Measurements from ENCODE around the gene CEP128.

The CEP128 gene

GRCh38 chr14:80523518-80524117 lies 417.9 kb downstream of the CEP128 start:
- H3K27ac ChIP-seq = peak overlapping the region in 1 of 21 experiments; percentile 33
- no peak overlapping the region for H3K4me3 ChIP-seq

GRCh38 chr14:80522936-80523335 lies 418.6 kb downstream of the CEP128 start:
- H3K4me3 ChIP-seq = no peak overlapping the region
- peak overlapping the region in 1 of 21 experiments; percentile 33 for H3K27ac ChIP-seq

- H3K27ac ChIP-seq = no peak overlapping the region
- H3K4me3 ChIP-seq = no peak overlapping the region
Measured at GRCh38 chr14:80522411-80522810, 419.1 kb downstream of the CEP128 start.

DNA sequence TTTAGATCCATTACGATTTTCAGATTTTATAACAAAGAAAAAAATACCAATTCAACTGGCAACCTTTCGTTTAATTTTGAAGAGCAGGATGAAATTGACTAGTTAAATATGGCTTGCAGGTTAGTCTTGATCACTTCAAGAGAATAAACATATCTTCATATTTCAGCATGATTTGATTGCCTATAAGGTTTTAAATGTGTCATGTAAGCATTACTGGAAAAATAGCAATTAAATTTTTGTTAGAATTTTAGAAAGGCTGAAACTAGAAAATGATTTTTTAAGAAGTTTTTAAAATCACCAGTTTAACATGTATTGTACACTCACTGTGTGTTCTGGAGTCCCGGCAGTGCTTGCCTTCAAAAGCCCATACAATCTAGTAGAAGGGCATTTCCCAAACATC lies 420.1 kb downstream of the CEP128 start:
- Histone ChIP-seq H3K27ac (no peak overlapping the region), H3K4me3 (no peak overlapping the region)

- Histone ChIP-seq H3K4me3 (no peak overlapping the region), H3K27ac (no peak overlapping the region)
Measured at GRCh38 chr14:80519002-80519401, 422.5 kb downstream of the CEP128 start.

GRCh38 chr14:80518173-80518572 lies 423.4 kb downstream of the CEP128 start:
- Histone ChIP-seq H3K4me3 (no peak overlapping the region), H3K27ac (no peak overlapping the region)

- Histone ChIP-seq H3K4me3 (no peak overlapping the region), H3K27ac (no peak overlapping the region)
Measured at GRCh38 chr14:80507292-80507869, 434.2 kb downstream of the CEP128 start.

DNA sequence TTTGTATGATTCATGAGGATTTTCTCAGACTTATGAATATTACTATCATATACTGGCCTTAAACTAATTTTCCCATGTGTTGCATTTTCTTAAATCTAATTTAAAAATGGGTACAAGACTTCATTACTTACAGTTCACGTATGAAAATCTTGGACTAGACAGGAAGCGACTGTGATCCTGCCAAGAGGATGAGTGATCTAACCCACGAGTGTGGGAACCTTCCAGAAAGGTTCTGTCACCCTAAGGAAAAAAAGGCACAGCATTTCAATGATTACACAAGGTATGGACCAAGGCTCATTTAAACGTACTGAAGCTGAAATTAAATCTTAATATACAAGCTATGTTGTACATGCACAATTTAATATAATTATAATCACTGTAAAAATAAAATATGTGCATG lies 436.8 kb downstream of the CEP128 start:
- Histone ChIP-seq H3K27ac (no peak overlapping the region), H3K4me3 (no peak overlapping the region)

DNA sequence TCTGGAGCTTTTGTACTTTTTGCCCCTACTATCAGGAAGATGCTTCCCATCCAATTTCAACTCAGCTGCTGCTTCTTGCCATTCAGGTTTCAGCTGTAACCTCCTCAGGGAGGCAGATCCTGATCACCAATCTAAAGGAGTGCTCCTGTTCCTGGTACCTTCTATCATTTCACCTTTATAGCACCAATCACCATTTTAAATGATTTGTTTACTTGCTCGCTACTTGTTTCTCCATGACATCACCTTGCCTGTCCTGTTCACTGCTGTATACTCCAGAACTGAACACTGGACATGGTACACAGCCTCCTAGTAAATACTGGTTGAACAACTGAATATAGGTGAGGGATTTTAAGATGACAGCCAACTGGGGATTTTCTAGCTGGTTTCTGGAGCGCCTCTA lies 443.0 kb downstream of the CEP128 start:
- Histone ChIP-seq H3K27ac (no peak overlapping the region), H3K4me3 (no peak overlapping the region)

DNA sequence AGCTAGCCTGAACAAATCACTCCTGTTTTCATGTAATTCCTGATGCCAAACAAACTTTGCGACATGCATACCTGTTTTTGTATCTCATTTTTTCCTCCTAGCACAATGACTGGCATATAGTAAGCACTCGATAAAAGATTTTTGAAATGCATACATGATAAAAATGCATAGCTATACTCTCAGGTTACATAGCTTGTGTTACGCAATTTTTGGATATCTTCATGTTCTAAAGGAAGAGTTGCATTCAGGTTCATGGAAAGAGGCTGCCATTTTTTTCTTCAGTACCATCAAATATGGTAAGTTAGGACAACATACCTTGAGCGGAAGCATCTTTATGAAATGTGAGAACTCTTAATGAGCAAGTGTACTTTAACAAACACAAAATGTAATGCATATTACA lies 445.4 kb downstream of the CEP128 start:
- Histone ChIP-seq H3K4me3 (no peak overlapping the region), H3K27ac (no peak overlapping the region)

DNA sequence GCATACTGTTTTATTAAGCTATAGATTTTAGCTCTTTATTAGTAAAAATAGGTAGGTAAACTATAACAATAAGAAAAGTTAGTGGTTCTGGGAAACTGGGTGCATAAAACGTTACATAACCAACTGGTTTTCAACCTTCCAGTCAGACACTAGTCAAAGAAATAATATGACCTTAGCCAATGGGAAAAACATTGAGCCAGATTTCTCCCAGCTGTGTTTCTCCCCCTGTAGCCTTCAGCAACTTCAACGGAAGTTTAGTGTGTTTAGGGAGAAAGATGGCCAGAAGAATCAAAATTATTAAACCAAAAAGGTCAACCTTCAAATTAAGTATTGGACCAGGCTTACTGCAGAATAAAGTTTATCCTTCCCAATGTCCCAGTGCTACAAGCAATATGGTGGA lies 446.8 kb downstream of the CEP128 start:
- H3K4me3 ChIP-seq = no peak overlapping the region
- H3K27ac ChIP-seq = peak overlapping the region in 2 of 21 experiments; percentile 36 to 42

- peak overlapping the region in 4 of 21 experiments; percentile 23 to 42 (median 38) for H3K27ac ChIP-seq
- H3K4me3 ChIP-seq = no peak overlapping the region
Measured at GRCh38 chr14:80493620-80494019, 447.9 kb downstream of the CEP128 start.

DNA sequence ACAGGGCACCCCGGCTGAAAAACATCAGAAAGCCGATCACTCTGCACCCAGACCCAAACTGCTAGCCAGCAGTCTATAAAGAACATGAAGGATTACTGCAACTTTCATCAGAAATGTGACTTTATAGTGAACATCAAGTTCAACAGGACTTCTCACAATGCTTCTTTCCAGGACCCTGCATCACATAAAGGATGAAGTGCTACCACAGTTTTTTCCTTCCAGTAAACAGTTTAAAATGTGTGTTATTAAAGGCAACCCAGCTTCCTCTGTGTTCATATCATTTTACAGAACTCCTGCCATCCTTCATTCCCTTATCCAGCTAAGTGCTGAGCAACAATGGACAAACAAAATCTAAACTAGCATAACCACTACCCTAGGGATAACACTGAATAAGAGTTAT lies 449.9 kb downstream of the CEP128 start:
- H3K4me3 ChIP-seq = no peak overlapping the region
- peak overlapping the region in 16 of 21 experiments; percentile 3 to 78 (median 30) for H3K27ac ChIP-seq

- no peak overlapping the region for H3K4me3 ChIP-seq
- H3K27ac ChIP-seq = peak overlapping the region in 13 of 21 experiments; percentile 3 to 78 (median 37)
Measured at GRCh38 chr14:80491131-80491530, 450.4 kb downstream of the CEP128 start.

- no peak overlapping the region for H3K27ac ChIP-seq
- no peak overlapping the region for H3K4me3 ChIP-seq
Measured at GRCh38 chr14:80489513-80489912, 452.0 kb downstream of the CEP128 start.

- Histone ChIP-seq H3K4me3 (no peak overlapping the region), H3K27ac (no peak overlapping the region)
Measured at GRCh38 chr14:80485764-80486163, 455.8 kb downstream of the CEP128 start.

DNA sequence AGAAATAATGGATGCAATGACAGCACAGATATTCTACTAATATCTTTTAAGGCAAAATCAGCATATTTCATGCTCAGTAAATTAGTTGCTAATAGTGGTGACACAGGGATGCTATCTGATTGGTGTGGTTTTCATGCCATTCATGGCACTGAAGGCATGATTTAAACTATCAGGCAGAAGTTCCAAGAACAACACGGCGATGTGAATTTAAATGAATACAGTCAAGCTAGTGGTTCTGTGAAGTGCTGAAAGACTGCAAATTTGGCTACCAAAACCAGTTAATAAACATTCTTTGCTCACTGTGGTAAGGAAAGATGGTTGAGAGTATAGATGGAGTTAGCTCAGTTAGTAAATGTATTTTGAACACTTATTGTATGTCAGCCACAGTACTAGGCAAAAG lies 458.2 kb downstream of the CEP128 start:
- H3K4me3 ChIP-seq = no peak overlapping the region
- no peak overlapping the region for H3K27ac ChIP-seq

GRCh38 chr14:80477388-80478160 lies 464.0 kb downstream of the CEP128 start:
- Histone ChIP-seq H3K4me3 (no peak overlapping the region), H3K27ac (peak overlapping the region in 2 of 21 experiments; percentile 22 to 29)

GRCh38 chr14:80475074-80475473 lies 466.5 kb downstream of the CEP128 start:
- H3K27ac ChIP-seq = peak overlapping the region in 3 of 21 experiments; percentile 16 to 28 (median 18)
- H3K4me3 ChIP-seq = no peak overlapping the region

DNA sequence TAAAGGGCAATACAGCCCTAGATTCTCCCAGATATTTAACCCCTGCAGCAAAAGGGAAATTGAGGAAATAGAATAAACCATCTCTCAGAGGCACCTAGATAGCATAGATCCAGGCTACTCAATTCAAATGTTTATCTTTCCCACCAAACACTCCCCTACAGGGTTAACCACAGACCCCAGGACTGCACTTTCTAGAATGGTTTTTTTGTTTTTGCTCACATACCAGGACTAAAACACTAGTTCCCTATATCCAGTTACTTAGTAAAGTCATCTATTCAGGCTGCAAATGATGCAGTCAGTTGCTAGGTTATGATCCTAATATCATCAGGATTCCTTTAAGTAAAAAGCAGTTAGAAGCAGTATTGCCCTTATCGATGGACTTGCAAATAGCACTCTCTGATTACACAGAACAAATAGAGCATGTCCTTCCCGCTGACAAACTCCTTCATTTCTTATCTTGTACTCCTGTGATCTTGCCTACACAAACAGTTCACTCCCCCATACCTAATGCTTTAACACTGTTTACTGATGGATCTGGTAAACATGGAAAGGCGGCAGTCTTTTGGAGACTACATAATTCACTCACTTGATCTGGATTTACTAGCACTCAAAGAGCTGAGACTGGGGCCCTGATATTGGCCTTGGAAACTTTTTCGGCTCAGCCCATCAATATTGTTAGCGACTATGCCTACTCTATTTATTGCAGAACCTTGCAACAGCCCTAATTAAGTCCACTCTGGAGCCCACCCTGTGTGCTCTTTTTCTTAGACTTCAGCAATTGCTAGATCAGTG lies 473.0 kb downstream of the CEP128 start:
- no peak overlapping the region for H3K27ac ChIP-seq
- H3K4me3 ChIP-seq = no peak overlapping the region
